ENCODE data around the gene LRRC1. TPM values are rescaled to one million over a fixed set of nuclear protein-coding genes. Genes with fewer than 3 reads are reported as not detected.
A peak's percentile ranks its signal among the peaks of the same experiment; 100 is the strongest.

Gene LRRC1
- total and polyA plus RNA-seq, 2 of the 13 experiments (the other 11 are each of a cell fraction or from before 2014, with no cell fraction given), result 15.6 to 27.7 TPM

DNA sequence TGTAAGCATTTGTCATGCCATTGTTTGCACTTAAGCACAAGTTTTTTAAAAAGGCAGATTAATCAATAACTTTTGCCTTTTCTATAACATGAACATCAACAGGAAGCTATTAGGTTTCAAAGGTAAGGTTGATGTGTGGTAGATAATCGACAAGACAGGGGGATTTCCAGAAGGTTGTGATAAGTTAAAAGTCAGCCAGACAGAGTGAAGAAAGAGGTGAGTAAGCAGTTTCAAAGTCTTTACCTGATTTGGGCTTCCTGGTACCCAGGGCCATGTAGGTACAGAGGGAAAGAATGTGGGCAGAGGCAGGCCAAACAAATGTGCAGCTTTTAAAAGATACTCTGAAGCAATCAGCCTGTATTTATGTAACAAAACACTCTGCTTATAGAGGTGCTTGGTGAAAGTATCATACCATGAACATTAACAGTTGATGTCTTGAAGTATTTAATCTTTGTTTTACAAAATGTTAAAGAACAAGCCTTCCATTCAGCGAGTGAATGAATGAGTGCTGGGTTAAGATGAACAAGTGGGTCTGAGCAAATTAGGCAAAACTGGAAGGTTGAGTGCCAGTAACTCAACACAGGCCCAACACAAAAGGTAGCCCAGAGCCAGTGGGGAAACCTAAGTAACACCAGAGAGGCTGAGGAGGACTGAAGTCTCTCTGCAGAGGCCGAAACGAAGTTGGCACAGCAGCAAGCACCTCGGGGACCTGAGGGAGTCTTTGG lies 60.2 kb downstream of the LRRC1 start (continued):
- TF ChIP-seq ZNF329 (CRISPR knock-in tag; IDR thresholded peaks at IDR 0.05; ENCODE audit: low read depth) (no peak), ELF3 (CRISPR knock-in tag; IDR thresholded peaks at IDR 0.05) (peak; percentile 98), HOXD1 (CRISPR knock-in tag; IDR thresholded peaks at IDR 0.05) (no peak), ZZZ3 (CRISPR knock-in tag; IDR thresholded peaks at IDR 0.05; ENCODE audit: borderline replicate concordance) (no peak), ZNF770 (CRISPR knock-in tag; IDR thresholded peaks at IDR 0.05) (no peak), MXD1 (CRISPR knock-in tag; IDR thresholded peaks at IDR 0.05) (no peak), NFAT5 (CRISPR knock-in tag; IDR thresholded peaks at IDR 0.05) (no peak), ZNF431 (CRISPR knock-in tag; IDR thresholded peaks at IDR 0.05; ENCODE audit: borderline replicate concordance, low read depth) (no peak; the same call in 1 of the 2 replicates), ZNF567 (CRISPR knock-in tag; IDR thresholded peaks at IDR 0.05; ENCODE audit: borderline replicate concordance) (no peak), MEIS1 (CRISPR knock-in tag; IDR thresholded peaks at IDR 0.05; ENCODE audit: borderline replicate concordance) (0 out of 2 replicates have a peak, but pooled peaks have one; percentile 26), ZNF207 (IDR thresholded peaks at IDR 0.05; ENCODE audit: borderline replicate concordance) (no peak), ELK4 (CRISPR knock-in tag; IDR thresholded peaks at IDR 0.05; ENCODE audit: borderline replicate concordance) (no peak), ZIK1 (CRISPR knock-in tag; IDR thresholded peaks at IDR 0.05; ENCODE audit: borderline replicate concordance, low read depth) (no peak), DPF2 (CRISPR knock-in tag; IDR thresholded peaks at IDR 0.05; ENCODE audit: borderline replicate concordance, low read depth) (peak; percentile 68; the same call in 1 of the 2 replicates), KMT2A (CRISPR knock-in tag; IDR thresholded peaks at IDR 0.05) (no peak), PREB (CRISPR knock-in tag; IDR thresholded peaks at IDR 0.05) (no peak), MTF1 (CRISPR knock-in tag; IDR thresholded peaks at IDR 0.05) (no peak)
- TF ChIP-seq, protein P1, sequence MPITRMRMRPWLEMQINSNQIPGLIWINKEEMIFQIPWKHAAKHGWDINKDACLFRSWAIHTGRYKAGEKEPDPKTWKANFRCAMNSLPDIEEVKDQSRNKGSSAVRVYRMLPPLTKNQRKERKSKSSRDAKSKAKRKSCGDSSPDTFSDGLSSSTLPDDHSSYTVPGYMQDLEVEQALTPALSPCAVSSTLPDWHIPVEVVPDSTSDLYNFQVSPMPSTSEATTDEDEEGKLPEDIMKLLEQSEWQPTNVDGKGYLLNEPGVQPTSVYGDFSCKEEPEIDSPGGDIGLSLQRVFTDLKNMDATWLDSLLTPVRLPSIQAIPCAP (CRISPR knock-in tag; IDR thresholded peaks at IDR 0.05; ENCODE audit: low read depth), result no peak

Measured in HepG2 (cell line).